ENCODE measurements around the gene STPG3. TPM values are rescaled to one million over a fixed set of nuclear protein-coding genes. Genes with fewer than 3 reads are reported as not detected.

Gene STPG3
- total and polyA plus RNA-seq, 2 experiments from 2014 or later: not detected

GRCh38 chr9:137266585-137267453 lies 15.7 kb downstream of the STPG3 start:
- Histone ChIP-seq H3K27ac (ENCODE audit: low read depth) (no peak overlapping the region), H3K4me1 (ENCODE audit: insufficient read depth) (no peaks in the 10 kb centered on the region), H3K27me3 (ENCODE audit: insufficient read depth) (no peaks in the 10 kb centered on the region), H3K4me3 (no peak overlapping the region), H2AFZ (no peak overlapping the region), H4K20me1 (replicated peaks; ENCODE audit: insufficient read depth) (0 out of 2 replicates have a peak, but pooled peaks cover 9% of the 10 kb centered on the region), H3K4me2 (no peak overlapping the region), H3F3A (replicated peaks; ENCODE audit: low read depth) (no peaks in the 10 kb centered on the region), H3K9me2 (ENCODE audit: insufficient read depth) (no peaks in the 10 kb centered on the region), H3K36me3 (ENCODE audit: insufficient read depth) (peaks cover 10% of the 10 kb centered on the region; the same call in 1 of the 2 replicates), H3K79me2 (replicated peaks; ENCODE audit: insufficient read depth) (no peaks in the 10 kb centered on the region)
- ATAC-seq (no peak), DNase-seq (ENCODE audit: low spot score) (no peak)
- Mint-ChIP-seq H3K4me1 (peaks cover under 1% of the 10 kb centered on the region; the same call in 2 of the 3 replicates), H3K4me3 (no peak overlapping the region), H3K9me3 (no peaks in the 10 kb centered on the region), H3K27ac (no peak overlapping the region), H3K27me3 (ENCODE audit: insufficient read depth, low read depth, poor library complexity) (peaks cover 16% of the 10 kb centered on the region), H3K36me3 (ENCODE audit: low read depth) (peaks cover 40% of the 10 kb centered on the region)
- no peak for TF ChIP-seq NANOG (IDR thresholded peaks at IDR 0.05; ENCODE audit: borderline replicate concordance)
- no peak for TF ChIP-seq CTCF (conservative IDR thresholded peaks at IDR 0.05; ENCODE audit: low read depth in 2 of 2)
- TF ChIP-seq STAT1 (IDR thresholded peaks at IDR 0.05; ENCODE audit: unreplicated experiment): no peak
- TF ChIP-seq ZNF331 (CRISPR knock-in tag; IDR thresholded peaks at IDR 0.05; ENCODE audit: low read depth): no peak
- TF ChIP-seq ZNF114 (CRISPR knock-in tag; IDR thresholded peaks at IDR 0.05): no peak
- TF ChIP-seq REST (IDR thresholded peaks at IDR 0.05; ENCODE audit: unreplicated experiment): no peak
- no peak for TF ChIP-seq JUNB (IDR thresholded peaks at IDR 0.05; ENCODE audit: unreplicated experiment)
- TF ChIP-seq EZH2phosphoT487 (IDR thresholded peaks at IDR 0.05; ENCODE audit: unreplicated experiment): no peak
- TF ChIP-seq CREB1 (CRISPR knock-in tag; IDR thresholded peaks at IDR 0.05; ENCODE audit: low read depth): no peak
- no peak for TF ChIP-seq ETS1 (IDR thresholded peaks at IDR 0.05)
- no peak for TF ChIP-seq EZH2 (IDR thresholded peaks at IDR 0.05; ENCODE audit: low read depth, unreplicated experiment)
- no peak for TF ChIP-seq ZNF462 (CRISPR knock-in tag; IDR thresholded peaks at IDR 0.05)
- TF ChIP-seq POLR2AphosphoS5 (IDR thresholded peaks at IDR 0.05; ENCODE audit: low read depth): no peak

Measured in GM23338 (cell line).